CD4-positive, alpha-beta T cell treated with Interleukin-4 for 4 hours (primary cell): ENCODE data around the gene ENPEP.

Experiments used
- DNase-seq: peaks from one replicate; pipeline ENCODE4 v3.0.0-alpha.2; 2020

ENPEP gene

GRCh38 chr4:110609044-110609750, 133.2 kb downstream of the ENPEP start:
- DNase-seq = no peak

GRCh38 chr4:110610620-110610939, 134.6 kb downstream of the ENPEP start:
- DNase-seq = no peak

DNA sequence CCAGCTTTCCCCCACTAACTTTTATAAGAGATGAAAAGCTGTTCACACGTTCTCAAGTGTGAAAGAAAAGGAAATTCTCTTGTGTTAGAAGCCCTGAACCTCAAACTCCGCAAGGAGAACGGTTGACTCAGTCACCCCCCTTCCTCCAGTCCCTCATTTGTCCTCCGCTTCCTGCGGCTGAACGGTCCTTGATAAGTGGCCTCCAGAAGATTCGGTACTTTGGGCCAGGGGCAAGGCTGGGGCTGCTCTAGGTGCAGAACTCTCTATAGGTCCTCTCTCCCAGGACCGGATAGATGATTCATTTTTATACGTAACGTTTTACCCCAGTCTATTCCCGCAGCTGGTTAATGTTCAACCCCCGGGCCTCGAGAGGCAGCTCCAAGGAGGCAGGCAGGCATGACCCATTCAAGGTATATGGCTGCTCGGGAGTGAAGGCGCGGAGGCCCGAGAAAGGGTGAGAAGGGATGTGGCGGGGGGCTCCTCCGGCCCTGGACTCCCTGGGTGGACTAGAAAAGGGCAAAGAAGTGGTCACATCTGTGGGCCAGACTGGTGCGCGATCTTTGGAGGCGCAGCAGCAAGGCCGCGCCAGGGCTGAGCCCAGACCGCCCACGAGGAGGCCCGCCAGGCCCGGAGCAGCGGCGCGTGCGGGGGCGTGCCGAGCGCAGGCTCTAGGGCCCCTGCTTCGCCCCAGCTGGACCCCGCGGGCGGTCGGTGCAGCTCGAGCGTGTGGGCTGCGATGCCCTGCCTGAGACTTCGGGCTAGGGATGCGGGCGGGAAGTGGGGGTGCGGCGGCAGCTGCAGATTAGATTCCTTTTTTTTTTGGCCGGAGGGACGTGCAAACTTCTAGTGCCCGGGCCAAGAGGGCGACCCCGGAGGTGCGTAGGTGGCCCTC, 135.2 kb downstream of the ENPEP start:
- no peak for DNase-seq

DNA sequence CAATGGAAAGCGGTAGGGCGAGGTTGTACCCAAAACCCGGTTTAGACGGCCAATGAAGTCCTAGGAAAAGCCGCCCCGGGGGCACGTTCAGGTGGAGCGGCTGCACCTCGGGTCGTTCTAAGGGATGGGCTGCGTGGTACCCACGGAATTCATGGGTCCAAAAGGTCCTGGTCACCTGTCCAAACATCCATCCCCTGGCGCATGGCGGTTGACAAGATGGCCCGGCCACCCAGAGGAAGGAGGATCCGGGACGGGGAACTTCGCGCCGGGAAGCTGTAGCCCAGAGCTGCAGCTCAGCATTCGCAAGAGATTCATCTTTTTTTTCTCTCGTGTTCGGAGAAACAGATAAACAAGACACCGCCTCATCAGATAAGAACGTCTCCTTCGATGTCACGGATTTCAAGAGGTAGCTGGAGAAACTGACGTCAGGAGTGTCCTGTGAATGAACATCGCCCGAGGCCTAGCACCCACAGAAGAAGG, 136.1 kb downstream of the ENPEP start:
- DNase-seq = no peak

- DNase-seq = no peak
These were observed 136.8 kb downstream of the ENPEP start for GRCh38 chr4:110612631-110613269.

DNA sequence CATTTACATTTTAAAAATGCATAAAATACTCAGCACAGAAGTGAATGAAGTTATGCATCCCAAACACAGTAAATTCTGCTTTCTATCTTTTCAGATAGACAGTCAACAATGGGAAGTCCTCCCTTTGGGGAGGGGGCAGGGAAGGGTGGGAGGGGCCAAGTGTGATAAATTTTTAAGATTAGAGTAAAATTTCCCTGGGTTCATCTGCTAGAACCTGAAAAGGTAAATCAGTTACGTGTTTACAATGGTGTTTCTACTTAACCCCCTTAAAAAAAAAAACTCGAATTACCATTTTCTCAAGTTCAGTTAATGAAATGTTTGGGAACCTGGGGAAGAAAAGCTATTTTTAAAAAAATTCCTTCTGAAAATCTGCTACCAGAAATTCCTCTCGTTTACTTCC, 137.8 kb downstream of the ENPEP start:
- DNase-seq = no peak

GRCh38 chr4:110614173-110614963, 138.4 kb downstream of the ENPEP start:
- no peak for DNase-seq
